Measurements from ENCODE around the gene RNASE11. TPM values are rescaled to one million over a fixed set of nuclear protein-coding genes. Genes with fewer than 3 reads are reported as not detected.
A peak's percentile ranks its signal among the peaks of the same experiment; 100 is the strongest.

Gene RNASE11
- total and polyA plus RNA-seq, 4 donors: not detected

DNA sequence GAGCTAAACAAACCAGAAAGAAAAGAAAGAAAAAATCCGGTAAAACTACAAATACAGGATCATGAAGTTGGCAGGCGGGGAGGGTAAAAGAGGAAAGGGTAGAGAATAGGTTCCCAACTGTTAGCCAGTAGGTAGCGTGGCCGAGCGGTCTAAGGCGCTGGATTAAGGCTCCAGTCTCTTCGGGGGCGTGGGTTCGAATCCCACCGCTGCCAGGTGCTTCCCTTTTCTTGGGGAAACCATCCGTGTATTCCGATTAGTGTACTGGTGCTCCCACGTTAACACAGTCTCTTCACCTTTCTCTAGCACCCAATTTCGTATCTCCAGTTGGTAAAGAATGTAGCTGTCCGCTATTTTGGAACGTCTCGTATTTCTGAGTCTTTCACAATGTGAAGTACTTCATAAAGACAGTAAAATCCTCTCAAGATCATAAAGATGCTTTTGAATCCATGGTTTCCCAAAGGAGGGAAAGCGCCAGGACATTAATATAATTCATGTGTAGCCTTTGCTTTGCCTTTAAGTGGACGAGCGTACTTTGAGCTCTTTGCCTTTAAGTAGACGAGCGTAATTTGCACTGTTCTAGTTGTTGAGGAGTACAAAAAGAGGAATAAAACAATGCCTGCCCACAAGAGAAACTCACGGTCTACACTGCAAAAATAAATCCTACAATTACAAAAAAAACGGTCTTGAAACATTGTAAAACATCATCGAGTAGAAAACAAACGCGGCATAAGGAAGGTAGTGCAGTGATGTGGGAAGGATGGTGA is 22.4 kb upstream of the RNASE11 start:
- Histone ChIP-seq H3K9ac (ENCODE audit: low read depth in 1 of 2, low read length in 2 of 2) (peak overlapping the region; percentile 70 to 80), H3K27me3 (ENCODE audit: control insufficient read depth in 4 of 4, insufficient read depth in 4 of 4, low read length in 3 of 4) (no peaks in the 10 kb centered on the region), H3K36me3 (ENCODE audit: control insufficient read depth in 4 of 4, insufficient read depth in 3 of 4, low read depth in 1 of 4, low read length in 3 of 4) (no peaks in the 10 kb centered on the region), H3K4me1 (ENCODE audit: control insufficient read depth in 4 of 4, insufficient read depth in 4 of 4, low read length in 3 of 4) (peaks cover 0 to 46% (median 24%) of the 10 kb centered on the region in 4 donors), H3K4me3 (ENCODE audit: low read depth in 1 of 3, low read length in 3 of 3) (peak overlapping the region; percentile 81 to 98 (median 85)), H3K9me3 (ENCODE audit: control insufficient read depth in 4 of 4, low read length in 3 of 4) (no peaks in the 10 kb centered on the region), H3K27ac (ENCODE audit: low read depth in 1 of 2, low read length in 2 of 2) (peak overlapping the region in 1 of 2 donors; percentile 44)
- TF ChIP-seq, protein P1, sequence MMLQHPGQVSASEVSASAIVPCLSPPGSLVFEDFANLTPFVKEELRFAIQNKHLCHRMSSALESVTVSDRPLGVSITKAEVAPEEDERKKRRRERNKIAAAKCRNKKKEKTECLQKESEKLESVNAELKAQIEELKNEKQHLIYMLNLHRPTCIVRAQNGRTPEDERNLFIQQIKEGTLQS (IDR thresholded peaks at IDR 0.05): peak; percentile 100
- TF ChIP-seq, protein P2, sequence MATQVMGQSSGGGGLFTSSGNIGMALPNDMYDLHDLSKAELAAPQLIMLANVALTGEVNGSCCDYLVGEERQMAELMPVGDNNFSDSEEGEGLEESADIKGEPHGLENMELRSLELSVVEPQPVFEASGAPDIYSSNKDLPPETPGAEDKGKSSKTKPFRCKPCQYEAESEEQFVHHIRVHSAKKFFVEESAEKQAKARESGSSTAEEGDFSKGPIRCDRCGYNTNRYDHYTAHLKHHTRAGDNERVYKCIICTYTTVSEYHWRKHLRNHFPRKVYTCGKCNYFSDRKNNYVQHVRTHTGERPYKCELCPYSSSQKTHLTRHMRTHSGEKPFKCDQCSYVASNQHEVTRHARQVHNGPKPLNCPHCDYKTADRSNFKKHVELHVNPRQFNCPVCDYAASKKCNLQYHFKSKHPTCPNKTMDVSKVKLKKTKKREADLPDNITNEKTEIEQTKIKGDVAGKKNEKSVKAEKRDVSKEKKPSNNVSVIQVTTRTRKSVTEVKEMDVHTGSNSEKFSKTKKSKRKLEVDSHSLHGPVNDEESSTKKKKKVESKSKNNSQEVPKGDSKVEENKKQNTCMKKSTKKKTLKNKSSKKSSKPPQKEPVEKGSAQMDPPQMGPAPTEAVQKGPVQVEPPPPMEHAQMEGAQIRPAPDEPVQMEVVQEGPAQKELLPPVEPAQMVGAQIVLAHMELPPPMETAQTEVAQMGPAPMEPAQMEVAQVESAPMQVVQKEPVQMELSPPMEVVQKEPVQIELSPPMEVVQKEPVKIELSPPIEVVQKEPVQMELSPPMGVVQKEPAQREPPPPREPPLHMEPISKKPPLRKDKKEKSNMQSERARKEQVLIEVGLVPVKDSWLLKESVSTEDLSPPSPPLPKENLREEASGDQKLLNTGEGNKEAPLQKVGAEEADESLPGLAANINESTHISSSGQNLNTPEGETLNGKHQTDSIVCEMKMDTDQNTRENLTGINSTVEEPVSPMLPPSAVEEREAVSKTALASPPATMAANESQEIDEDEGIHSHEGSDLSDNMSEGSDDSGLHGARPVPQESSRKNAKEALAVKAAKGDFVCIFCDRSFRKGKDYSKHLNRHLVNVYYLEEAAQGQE (IDR thresholded peaks at IDR 0.05): no peak
- peak; percentile 30 to 33 for TF ChIP-seq HNF4A (conservative IDR thresholded peaks at IDR 0.05)
- TF ChIP-seq RXRA (IDR thresholded peaks at IDR 0.05): peak; percentile 56 to 63
- TF ChIP-seq, protein P3, sequence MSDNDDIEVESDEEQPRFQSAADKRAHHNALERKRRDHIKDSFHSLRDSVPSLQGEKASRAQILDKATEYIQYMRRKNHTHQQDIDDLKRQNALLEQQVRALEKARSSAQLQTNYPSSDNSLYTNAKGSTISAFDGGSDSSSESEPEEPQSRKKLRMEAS (IDR thresholded peaks at IDR 0.05): peak; percentile 43
- TF ChIP-seq RAD21 (IDR thresholded peaks at IDR 0.05): no peak
- TF ChIP-seq FOXA2 (IDR thresholded peaks at IDR 0.05): peak; percentile 11
- TF ChIP-seq NR2F2 (IDR thresholded peaks at IDR 0.05): peak; percentile 14
- TF ChIP-seq, protein P4, sequence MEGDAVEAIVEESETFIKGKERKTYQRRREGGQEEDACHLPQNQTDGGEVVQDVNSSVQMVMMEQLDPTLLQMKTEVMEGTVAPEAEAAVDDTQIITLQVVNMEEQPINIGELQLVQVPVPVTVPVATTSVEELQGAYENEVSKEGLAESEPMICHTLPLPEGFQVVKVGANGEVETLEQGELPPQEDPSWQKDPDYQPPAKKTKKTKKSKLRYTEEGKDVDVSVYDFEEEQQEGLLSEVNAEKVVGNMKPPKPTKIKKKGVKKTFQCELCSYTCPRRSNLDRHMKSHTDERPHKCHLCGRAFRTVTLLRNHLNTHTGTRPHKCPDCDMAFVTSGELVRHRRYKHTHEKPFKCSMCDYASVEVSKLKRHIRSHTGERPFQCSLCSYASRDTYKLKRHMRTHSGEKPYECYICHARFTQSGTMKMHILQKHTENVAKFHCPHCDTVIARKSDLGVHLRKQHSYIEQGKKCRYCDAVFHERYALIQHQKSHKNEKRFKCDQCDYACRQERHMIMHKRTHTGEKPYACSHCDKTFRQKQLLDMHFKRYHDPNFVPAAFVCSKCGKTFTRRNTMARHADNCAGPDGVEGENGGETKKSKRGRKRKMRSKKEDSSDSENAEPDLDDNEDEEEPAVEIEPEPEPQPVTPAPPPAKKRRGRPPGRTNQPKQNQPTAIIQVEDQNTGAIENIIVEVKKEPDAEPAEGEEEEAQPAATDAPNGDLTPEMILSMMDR (IDR thresholded peaks at IDR 0.05; ENCODE audit: low read depth, low read length, missing input control): no peak
- WGBS: 5% methylated on average over 27 of the region's 27 CpGs
- peak; percentile 84 for DNase-seq (ENCODE audit: low spot score)

DNA sequence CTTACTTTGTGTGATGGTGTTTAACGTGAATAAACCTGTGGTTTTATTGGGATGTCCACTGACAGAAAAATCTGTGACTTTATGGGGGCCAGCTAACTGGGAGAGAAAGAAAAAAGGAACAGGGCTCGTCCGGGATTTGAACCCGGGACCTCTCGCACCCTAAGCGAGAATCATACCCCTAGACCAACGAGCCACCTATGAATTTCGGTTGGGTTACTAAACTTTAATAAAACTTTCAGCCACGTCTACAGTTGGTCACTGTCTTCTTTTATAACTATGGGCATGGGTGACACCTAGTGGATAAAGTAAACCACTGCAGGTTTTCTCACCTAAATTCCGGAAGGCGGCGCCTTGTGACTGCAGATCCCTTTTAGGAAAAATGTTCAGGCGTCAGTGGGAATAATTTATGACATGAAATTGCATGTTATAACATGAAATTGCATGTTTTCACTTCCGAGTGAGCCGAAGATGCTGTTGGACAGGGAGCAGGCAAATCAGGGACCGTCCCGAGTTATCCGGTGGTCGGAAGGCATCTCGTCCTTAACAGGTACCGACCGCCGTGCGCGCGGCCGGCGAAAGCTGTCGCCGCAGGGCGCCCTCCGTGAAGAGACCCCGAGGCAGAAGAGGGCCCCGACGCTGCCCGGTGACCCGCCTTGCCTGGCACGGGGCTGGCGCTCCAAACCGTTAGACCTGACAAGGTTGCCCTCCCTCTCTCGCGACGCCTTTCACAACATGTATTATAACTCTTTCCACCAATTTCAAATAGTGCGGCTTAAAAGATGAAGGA is 21.6 kb upstream of the RNASE11 start:
- Histone ChIP-seq H3K9me3 (ENCODE audit: control insufficient read depth in 4 of 4, low read length in 3 of 4) (no peaks in the 10 kb centered on the region), H3K27me3 (ENCODE audit: control insufficient read depth in 4 of 4, insufficient read depth in 4 of 4, low read length in 3 of 4) (no peaks in the 10 kb centered on the region), H3K4me3 (ENCODE audit: low read depth in 1 of 3, low read length in 3 of 3) (peak overlapping the region; percentile 81 to 98 (median 85)), H3K36me3 (ENCODE audit: control insufficient read depth in 4 of 4, insufficient read depth in 3 of 4, low read depth in 1 of 4, low read length in 3 of 4) (no peaks in the 10 kb centered on the region), H3K4me1 (ENCODE audit: control insufficient read depth in 4 of 4, insufficient read depth in 4 of 4, low read length in 3 of 4) (peaks cover 0 to 46% (median 24%) of the 10 kb centered on the region in 4 donors), H3K27ac (ENCODE audit: low read depth in 1 of 2, low read length in 2 of 2) (peak overlapping the region in 1 of 2 donors; percentile 44), H3K9ac (ENCODE audit: low read depth in 1 of 2, low read length in 2 of 2) (peak overlapping the region; percentile 70 to 80)
- WGBS: under 1% methylated on average over 44 of the region's 44 CpGs
- DNase-seq (ENCODE audit: low spot score): peak; percentile 66
- TF ChIP-seq, protein P2 (IDR thresholded peaks at IDR 0.05): peak; percentile 43
- peak; percentile 46 for TF ChIP-seq YY1 (IDR thresholded peaks at IDR 0.05)
- TF ChIP-seq FOXA2 (IDR thresholded peaks at IDR 0.05): peak; percentile 29
- no peak for TF ChIP-seq TAF1 (conservative IDR thresholded peaks at IDR 0.05)
- TF ChIP-seq SP1 (IDR thresholded peaks at IDR 0.05): no peak
- no peak for TF ChIP-seq GABPA (IDR thresholded peaks at IDR 0.05 in 1 of 2, conservative IDR thresholded peaks at IDR 0.05 in 1 of 2)
- TF ChIP-seq, protein P5, sequence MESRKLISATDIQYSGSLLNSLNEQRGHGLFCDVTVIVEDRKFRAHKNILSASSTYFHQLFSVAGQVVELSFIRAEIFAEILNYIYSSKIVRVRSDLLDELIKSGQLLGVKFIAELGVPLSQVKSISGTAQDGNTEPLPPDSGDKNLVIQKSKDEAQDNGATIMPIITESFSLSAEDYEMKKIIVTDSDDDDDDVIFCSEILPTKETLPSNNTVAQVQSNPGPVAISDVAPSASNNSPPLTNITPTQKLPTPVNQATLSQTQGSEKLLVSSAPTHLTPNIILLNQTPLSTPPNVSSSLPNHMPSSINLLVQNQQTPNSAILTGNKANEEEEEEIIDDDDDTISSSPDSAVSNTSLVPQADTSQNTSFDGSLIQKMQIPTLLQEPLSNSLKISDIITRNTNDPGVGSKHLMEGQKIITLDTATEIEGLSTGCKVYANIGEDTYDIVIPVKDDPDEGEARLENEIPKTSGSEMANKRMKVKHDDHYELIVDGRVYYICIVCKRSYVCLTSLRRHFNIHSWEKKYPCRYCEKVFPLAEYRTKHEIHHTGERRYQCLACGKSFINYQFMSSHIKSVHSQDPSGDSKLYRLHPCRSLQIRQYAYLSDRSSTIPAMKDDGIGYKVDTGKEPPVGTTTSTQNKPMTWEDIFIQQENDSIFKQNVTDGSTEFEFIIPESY (IDR thresholded peaks at IDR 0.05): peak; percentile 15
- TF ChIP-seq RXRA (IDR thresholded peaks at IDR 0.05): peak in 1 of 2 donors; percentile 27
- TF ChIP-seq JUND (IDR thresholded peaks at IDR 0.05): peak in 1 of 2 donors; percentile 34

Data from liver (tissue), 9 donors.